ENCODE measurements around the gene FILIP1L. TPM values are rescaled to one million over a fixed set of nuclear protein-coding genes. Genes with fewer than 3 reads are reported as not detected.

Gene FILIP1L
- total RNA-seq, 3 donors from 2014 or later: 8.9 to 37.0 (median 17.1) TPM

GRCh38 chr3:99921377-99921695 lies 193.0 kb downstream of the FILIP1L start:
- Histone ChIP-seq H3K4me1 (ENCODE audit: low read depth) (peaks cover 43% of the 10 kb centered on the region), H3K4me3 (no peak overlapping the region), H3K36me3 (ENCODE audit: low read depth) (no peaks in the 10 kb centered on the region), H3K9me3 (no peaks in the 10 kb centered on the region)
- ATAC-seq (no peak), DNase-seq (no peak)
- TF ChIP-seq CTCF (IDR thresholded peaks at IDR 0.05): no peak
- intact Hi-C loops (cut with DNase I, micrococcal nuclease): loop anchor here in 1 of 2 donors (10.0 kb wide), 1 partner anchor 47 kb away; no protein-coding TSS in a partner anchor

DNA sequence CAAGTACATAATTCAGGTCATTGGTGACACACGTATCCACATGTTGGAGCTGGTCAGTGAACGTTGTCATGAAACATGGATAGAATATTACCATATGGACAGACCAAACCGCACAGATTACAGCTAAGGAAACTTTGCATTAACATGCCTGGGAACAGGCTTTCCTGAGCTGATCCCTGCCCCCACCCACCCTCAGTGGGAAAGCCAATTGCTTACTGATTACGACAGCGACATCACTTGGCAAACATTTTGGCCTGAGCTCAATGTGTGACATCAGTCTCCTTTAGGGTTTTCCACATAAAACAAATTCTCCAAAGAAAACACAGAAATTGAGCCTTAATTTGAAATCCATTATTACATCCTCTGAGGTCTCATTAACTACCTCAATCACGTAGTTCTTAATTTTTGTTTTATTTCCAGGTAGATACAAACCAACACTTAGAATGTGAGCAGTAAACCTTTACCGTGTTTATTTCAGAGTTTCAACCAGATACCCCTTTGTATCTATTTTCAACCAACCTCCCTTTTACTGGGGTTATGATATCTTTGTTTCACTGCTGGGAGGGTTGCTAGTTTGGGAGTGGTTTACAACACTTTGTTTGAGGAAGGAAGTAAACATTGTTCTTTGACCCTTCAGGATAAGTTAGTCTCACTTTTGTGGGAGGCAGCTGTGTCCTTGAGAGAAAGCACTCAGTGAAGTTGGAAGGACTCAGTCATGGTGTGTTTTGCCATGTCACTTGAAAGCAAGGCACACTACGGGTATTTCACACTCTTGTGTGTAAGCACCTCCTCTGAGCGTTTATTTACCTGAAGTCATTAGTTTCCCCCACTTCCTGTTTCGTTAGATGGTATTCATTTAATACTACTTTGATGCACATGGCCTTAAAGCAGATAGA lies 193.6 kb downstream of the FILIP1L start:
- TF ChIP-seq CTCF (IDR thresholded peaks at IDR 0.05): no peak
- no peaks in the 10 kb centered on the region for H3K36me3 ChIP-seq (ENCODE audit: low read depth)
- intact Hi-C loops (cut with DNase I, micrococcal nuclease): loop anchor here in 1 of 2 donors (10.0 kb wide), 1 partner anchor 46 kb away; no protein-coding TSS in a partner anchor

DNA sequence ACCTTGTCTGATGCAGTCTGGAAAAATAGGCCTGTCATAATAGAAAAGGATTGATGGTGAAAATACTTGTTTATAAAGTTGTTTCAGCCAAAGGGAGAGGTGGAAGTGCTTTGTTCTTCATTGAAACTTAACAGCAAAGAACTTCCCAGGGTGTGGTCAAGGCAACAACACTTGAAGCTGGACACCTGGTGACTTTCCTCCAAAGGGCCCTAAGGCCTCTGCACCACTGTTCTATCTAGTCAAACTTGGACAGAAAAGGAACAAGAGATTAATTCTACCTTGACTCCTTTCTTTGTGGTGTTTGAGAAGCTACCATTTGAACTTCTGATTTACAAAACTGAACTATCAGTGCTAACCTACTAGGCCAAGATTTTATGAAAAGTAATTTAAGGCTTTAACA lies 194.6 kb downstream of the FILIP1L start:
- TF ChIP-seq CTCF (IDR thresholded peaks at IDR 0.05): no peak
- Histone ChIP-seq H3K4me1 (ENCODE audit: low read depth) (peaks cover 30% of the 10 kb centered on the region), H3K4me3 (no peak overlapping the region), H3K9me3 (no peaks in the 10 kb centered on the region), H3K36me3 (ENCODE audit: low read depth) (no peaks in the 10 kb centered on the region)
- intact Hi-C loops (cut with DNase I, micrococcal nuclease): loop anchor here in 1 of 2 donors (10.0 kb wide), 1 partner anchor 45 kb away; no protein-coding TSS in a partner anchor
- peak; percentile 33 for ATAC-seq
- no peak for DNase-seq

More for the DNA sequence above, 193.6 kb downstream of the FILIP1L start:
- DNase-seq: peak; percentile 66 to 85 (median 73)
- H3K4me1 ChIP-seq (ENCODE audit: low read depth): peaks cover 37% of the 10 kb centered on the region
- no peaks in the 10 kb centered on the region for H3K9me3 ChIP-seq
- no peak overlapping the region for H3K4me3 ChIP-seq
- ATAC-seq: peak; percentile 94

- intact Hi-C loops (cut with DNase I, micrococcal nuclease): no loop called here
- TF ChIP-seq CTCF (IDR thresholded peaks at IDR 0.05): no peak
- ATAC-seq: no peak
- H3K9me3 ChIP-seq: no peaks in the 10 kb centered on the region
- no peak overlapping the region for H3K4me3 ChIP-seq
- H3K4me1 ChIP-seq (ENCODE audit: low read depth): peaks cover 30% of the 10 kb centered on the region
- no peak for DNase-seq
- H3K36me3 ChIP-seq (ENCODE audit: low read depth): no peaks in the 10 kb centered on the region
Observed at GRCh38 chr3:99918715-99919114, 195.6 kb downstream of the FILIP1L start.

GRCh38 chr3:99915906-99916432 lies 198.3 kb downstream of the FILIP1L start:
- H3K9me3 ChIP-seq: no peaks in the 10 kb centered on the region
- no peak for ATAC-seq
- TF ChIP-seq CTCF (IDR thresholded peaks at IDR 0.05): no peak
- no peak overlapping the region for H3K4me3 ChIP-seq
- intact Hi-C loops (cut with DNase I, micrococcal nuclease): no loop called here
- no peak for DNase-seq
- H3K4me1 ChIP-seq (ENCODE audit: low read depth): peaks cover 22% of the 10 kb centered on the region
- no peaks in the 10 kb centered on the region for H3K36me3 ChIP-seq (ENCODE audit: low read depth)
